Measurements from ENCODE around the gene STX18. TPM values are rescaled to one million over a fixed set of nuclear protein-coding genes. Genes with fewer than 3 reads are reported as not detected.

Gene STX18
- total and polyA plus RNA-seq, 10 of the 15 experiments (the other 5 are each of a cell fraction or from before 2014, with no cell fraction given): 8.2 to 46.6 (median 31.1) TPM

DNA sequence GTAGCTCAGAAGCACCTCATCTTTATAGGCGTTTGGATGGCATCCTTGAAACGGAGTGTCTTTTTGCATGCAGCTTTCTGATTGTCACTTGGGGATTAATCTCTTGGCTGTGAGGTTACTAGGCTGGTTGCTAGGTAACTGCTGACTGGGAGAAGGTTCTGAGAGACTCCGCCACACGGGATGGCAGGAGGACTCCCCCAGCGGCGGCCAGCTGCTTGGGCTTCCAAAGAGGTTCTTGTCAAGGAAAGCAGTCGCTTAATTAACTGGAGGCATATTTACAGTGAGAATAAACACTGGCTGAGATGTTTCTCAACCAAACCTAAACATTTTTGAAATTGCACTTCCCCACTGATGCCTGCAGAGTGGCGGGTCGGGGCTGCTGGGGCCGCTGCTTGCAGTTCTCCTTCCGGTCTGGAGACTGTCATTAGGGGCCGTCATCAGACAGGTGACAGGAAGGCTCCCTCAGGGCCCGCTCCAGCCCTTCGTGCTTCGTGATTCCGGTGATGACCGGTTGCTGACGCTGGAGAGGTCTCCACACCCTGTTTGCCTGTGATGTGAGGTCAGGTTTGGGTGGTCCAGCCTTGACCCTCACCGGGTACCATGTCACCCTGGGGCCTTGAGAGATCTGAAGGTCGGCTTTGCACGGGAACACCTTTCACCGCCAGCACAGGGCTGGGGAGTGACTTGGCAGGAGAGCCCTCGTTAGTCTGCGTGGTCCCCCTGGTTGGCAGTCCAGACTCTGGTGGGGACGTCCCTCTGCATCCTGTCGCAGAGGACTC is 145.8 kb downstream of the STX18 start:
- Histone ChIP-seq H2AFZ (ENCODE audit: control insufficient read depth, low read depth, low read length) (no peak overlapping the region; the same call in 1 of the 2 replicates), H3K9me3 (replicated peaks; ENCODE audit: control insufficient read depth, insufficient read depth, low read length) (no peaks in the 10 kb centered on the region), H3K4me2 (ENCODE audit: control insufficient read depth, insufficient read depth) (0 out of 2 replicates have a peak overlapping the region, but pooled peaks have one; percentile 28), H4K20me1 (ENCODE audit: control insufficient read depth, insufficient read depth) (no peaks in the 10 kb centered on the region), H3K27ac (ENCODE audit: control insufficient read depth, insufficient read depth) (no peak overlapping the region), H3K36me3 (ENCODE audit: control insufficient read depth in 2 of 2, insufficient read depth in 2 of 2, low read length in 1 of 2) (no peaks in the 10 kb centered on the region), H3K4me3 (no peak overlapping the region), H3K27me3 (replicated peaks in 1 of 2; ENCODE audit: control insufficient read depth in 2 of 2, insufficient read depth in 2 of 2, low read length in 1 of 2) (no peaks in the 10 kb centered on the region; a peak in 1 of 4 replicates), H3K9ac (ENCODE audit: control insufficient read depth, insufficient read depth, low read length) (no peak overlapping the region), H3K4me1 (ENCODE audit: control insufficient read depth, insufficient read depth, low read length) (no peaks in the 10 kb centered on the region), H3K79me2 (ENCODE audit: control insufficient read depth, insufficient read depth, low read length) (no peaks in the 10 kb centered on the region)
- WGBS (ENCODE audit: insufficient coverage, insufficient replicate concordance, low lambda C conversion rate, missing lambda C conversion rate): 28% methylated on average over 26 of the region's 26 CpGs
- ATAC-seq (peak; percentile 77), FAIRE-seq (no peak), DNase-seq (ENCODE audit: low read depth, low spot score) (no peak)
- in situ Hi-C loops (cut with MboI): no loop called here
- ChIA-PET SMC1A (ENCODE audit: uncharacterized antibody, unreplicated experiment) (no interaction called here), RAD21 (ENCODE audit: unreplicated experiment) (no interaction called here), CTCF (no interaction called here), POLR2A (no interaction called here)
- no TSS peak for BruUV-seq (replicated peaks)
- intact Hi-C loops (cut with micrococcal nuclease; ENCODE audit: unreplicated experiment): no loop called here
- TF ChIP-seq, protein P1, sequence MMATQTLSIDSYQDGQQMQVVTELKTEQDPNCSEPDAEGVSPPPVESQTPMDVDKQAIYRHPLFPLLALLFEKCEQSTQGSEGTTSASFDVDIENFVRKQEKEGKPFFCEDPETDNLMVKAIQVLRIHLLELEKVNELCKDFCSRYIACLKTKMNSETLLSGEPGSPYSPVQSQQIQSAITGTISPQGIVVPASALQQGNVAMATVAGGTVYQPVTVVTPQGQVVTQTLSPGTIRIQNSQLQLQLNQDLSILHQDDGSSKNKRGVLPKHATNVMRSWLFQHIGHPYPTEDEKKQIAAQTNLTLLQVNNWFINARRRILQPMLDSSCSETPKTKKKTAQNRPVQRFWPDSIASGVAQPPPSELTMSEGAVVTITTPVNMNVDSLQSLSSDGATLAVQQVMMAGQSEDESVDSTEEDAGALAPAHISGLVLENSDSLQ (IDR thresholded peaks at IDR 0.05): peak; percentile 26; the same call in 1 of the 2 replicates
- TF ChIP-seq POLR2A (IDR thresholded peaks at IDR 0.05; ENCODE audit: low read depth, low read length) (0 out of 2 replicates have a peak, but pooled peaks have one; percentile 24), MEF2A (IDR thresholded peaks at IDR 0.05; ENCODE audit: insufficient read depth, low read depth, low read length) (no peak), RFX5 (IDR thresholded peaks at IDR 0.05; ENCODE audit: low read depth, low read length) (peak; percentile 60; the same call in 1 of the 2 replicates)
- TF ChIP-seq, protein P2, sequence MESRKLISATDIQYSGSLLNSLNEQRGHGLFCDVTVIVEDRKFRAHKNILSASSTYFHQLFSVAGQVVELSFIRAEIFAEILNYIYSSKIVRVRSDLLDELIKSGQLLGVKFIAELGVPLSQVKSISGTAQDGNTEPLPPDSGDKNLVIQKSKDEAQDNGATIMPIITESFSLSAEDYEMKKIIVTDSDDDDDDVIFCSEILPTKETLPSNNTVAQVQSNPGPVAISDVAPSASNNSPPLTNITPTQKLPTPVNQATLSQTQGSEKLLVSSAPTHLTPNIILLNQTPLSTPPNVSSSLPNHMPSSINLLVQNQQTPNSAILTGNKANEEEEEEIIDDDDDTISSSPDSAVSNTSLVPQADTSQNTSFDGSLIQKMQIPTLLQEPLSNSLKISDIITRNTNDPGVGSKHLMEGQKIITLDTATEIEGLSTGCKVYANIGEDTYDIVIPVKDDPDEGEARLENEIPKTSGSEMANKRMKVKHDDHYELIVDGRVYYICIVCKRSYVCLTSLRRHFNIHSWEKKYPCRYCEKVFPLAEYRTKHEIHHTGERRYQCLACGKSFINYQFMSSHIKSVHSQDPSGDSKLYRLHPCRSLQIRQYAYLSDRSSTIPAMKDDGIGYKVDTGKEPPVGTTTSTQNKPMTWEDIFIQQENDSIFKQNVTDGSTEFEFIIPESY (IDR thresholded peaks at IDR 0.05): no peak
- TF ChIP-seq, protein P3, sequence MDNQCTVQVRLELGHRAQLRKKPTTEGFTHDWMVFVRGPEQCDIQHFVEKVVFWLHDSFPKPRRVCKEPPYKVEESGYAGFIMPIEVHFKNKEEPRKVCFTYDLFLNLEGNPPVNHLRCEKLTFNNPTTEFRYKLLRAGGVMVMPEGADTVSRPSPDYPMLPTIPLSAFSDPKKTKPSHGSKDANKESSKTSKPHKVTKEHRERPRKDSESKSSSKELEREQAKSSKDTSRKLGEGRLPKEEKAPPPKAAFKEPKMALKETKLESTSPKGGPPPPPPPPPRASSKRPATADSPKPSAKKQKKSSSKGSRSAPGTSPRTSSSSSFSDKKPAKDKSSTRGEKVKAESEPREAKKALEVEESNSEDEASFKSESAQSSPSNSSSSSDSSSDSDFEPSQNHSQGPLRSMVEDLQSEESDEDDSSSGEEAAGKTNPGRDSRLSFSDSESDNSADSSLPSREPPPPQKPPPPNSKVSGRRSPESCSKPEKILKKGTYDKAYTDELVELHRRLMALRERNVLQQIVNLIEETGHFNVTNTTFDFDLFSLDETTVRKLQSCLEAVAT (IDR thresholded peaks at IDR 0.05): peak; percentile 49; the same call in 1 of the 2 replicates
